ENCODE measurements around the gene AFG1L.

Gene AFG1L

GRCh38 chr6:108543175-108543940 lies 248.5 kb downstream of the AFG1L start:
- no peak for DNase-seq (ENCODE audit: low read depth)
- TF ChIP-seq CTCF (IDR thresholded peaks at IDR 0.05; ENCODE audit: insufficient read depth, low read depth, low read length, missing control alignments), result no peak
- no peak overlapping the region for H3K4me3 ChIP-seq (ENCODE audit: low read length)

GRCh38 chr6:108544606-108545005 lies 249.8 kb downstream of the AFG1L start:
- no peak overlapping the region for H3K4me3 ChIP-seq (ENCODE audit: low read length)
- no peak for TF ChIP-seq CTCF (IDR thresholded peaks at IDR 0.05; ENCODE audit: insufficient read depth, low read depth, low read length, missing control alignments)
- DNase-seq (ENCODE audit: low read depth), result no peak

GRCh38 chr6:108546079-108547049 lies 251.5 kb downstream of the AFG1L start:
- H3K4me3 ChIP-seq (ENCODE audit: low read length), result no peak overlapping the region
- no peak for TF ChIP-seq CTCF (IDR thresholded peaks at IDR 0.05; ENCODE audit: insufficient read depth, low read depth, low read length, missing control alignments)
- no peak for DNase-seq (ENCODE audit: low read depth)

- no peak overlapping the region for H3K4me3 ChIP-seq (ENCODE audit: low read length)
- TF ChIP-seq CTCF (IDR thresholded peaks at IDR 0.05; ENCODE audit: insufficient read depth, low read depth, low read length, missing control alignments), result no peak
- no peak for DNase-seq (ENCODE audit: low read depth)
These were observed 254.4 kb downstream of the AFG1L start for GRCh38 chr6:108549241-108549640.

- no peak for TF ChIP-seq CTCF (IDR thresholded peaks at IDR 0.05; ENCODE audit: insufficient read depth, low read depth, low read length, missing control alignments)
- no peak for DNase-seq (ENCODE audit: low read depth)
These were observed 254.9 kb downstream of the AFG1L start for GRCh38 chr6:108549741-108550140.

GRCh38 chr6:108550256-108550655 lies 255.4 kb downstream of the AFG1L start:
- no peak for DNase-seq (ENCODE audit: low read depth)
- TF ChIP-seq CTCF (IDR thresholded peaks at IDR 0.05; ENCODE audit: insufficient read depth, low read depth, low read length, missing control alignments), result no peak

More at GRCh38 chr6:108549741-108550140, 254.9 kb downstream of the AFG1L start:
- H3K4me3 ChIP-seq (ENCODE audit: low read length), result no peak overlapping the region

More at GRCh38 chr6:108550256-108550655, 255.4 kb downstream of the AFG1L start:
- H3K4me3 ChIP-seq (ENCODE audit: low read length), result no peak overlapping the region

All from epithelial cell of esophagus (primary cell).